HEK293T (cell line): ENCODE results near the gene CTU1.

ENCODE experiments used
- CTCF ChIA-PET: fragments of 350-600 bp; formaldehyde crosslinking; extraction: SDS; loops from one replicate; lab custom pipeline; 2021; ENCODE audit warnings: antibody characterized with exemption, inconsistent platforms; lab: Yijun Ruan, JAX
- POLR2A ChIA-PET: fragments of 350-600 bp; formaldehyde crosslinking; extraction: SDS; loops from one replicate; lab custom pipeline; 2020; ENCODE audit warnings: antibody characterized with exemption, inconsistent platforms; lab: Yijun Ruan, JAX
- DNase-seq: peaks from one replicate; pipeline ENCODE4 v3.0.0; 2012; ENCODE audit warnings: mixed read lengths; ENCODE audit errors: extremely low spot score
- ARNT ChIP-seq: fragments of 450-650 bp; IDR thresholded peaks from 2 replicates; pipeline ENCODE4 v1.6.1; 2017; ENCODE audit warnings: mild to moderate bottlenecking
- BHLHE40 ChIP-seq: fragments of 450-650 bp; IDR thresholded peaks from 2 replicates; pipeline ENCODE4 v1.6.1; 2016; ENCODE audit warnings: mild to moderate bottlenecking, moderate library complexity, borderline replicate concordance
- CTBP1 ChIP-seq: fragments of 450-650 bp; IDR thresholded peaks from 2 replicates; pipeline ENCODE4 v1.6.1; 2016; ENCODE audit warnings: borderline replicate concordance
- ELF4 ChIP-seq: fragments of 450-650 bp; IDR thresholded peaks from 2 replicates; pipeline ENCODE4 v1.6.1; 2017; ENCODE audit warnings: antibody characterized with exemption
- FOXA1 ChIP-seq: fragments of 450-650 bp; IDR thresholded peaks from 2 replicates; pipeline ENCODE4 v1.6.1; 2016; ENCODE audit warnings: mild to moderate bottlenecking
- FOXK2 ChIP-seq: fragments of 450-650 bp; IDR thresholded peaks from 2 replicates; pipeline ENCODE4 v1.6.1; 2016; ENCODE audit warnings: mild to moderate bottlenecking
- FOXM1 ChIP-seq: fragments of 450-650 bp; IDR thresholded peaks from 2 replicates; pipeline ENCODE4 v1.6.1; 2017; ENCODE audit warnings: mild to moderate bottlenecking, borderline replicate concordance
- HDGF ChIP-seq: fragments of 450-650 bp; IDR thresholded peaks from 2 replicates; pipeline ENCODE4 v1.6.1; 2017; ENCODE audit warnings: antibody characterized with exemption, borderline replicate concordance
- L3MBTL2 ChIP-seq: fragments of 450-650 bp; conservative IDR thresholded peaks from 2 replicates; pipeline ENCODE4 v1.6.1; 2016; ENCODE audit warnings: mild to moderate bottlenecking
- LEF1 ChIP-seq: fragments of 450-650 bp; IDR thresholded peaks from 2 replicates; pipeline ENCODE4 v1.6.1; 2017; ENCODE audit warnings: mild to moderate bottlenecking, borderline replicate concordance
- NFRKB ChIP-seq: fragments of 450-650 bp; IDR thresholded peaks from 2 replicates; pipeline ENCODE4 v1.6.1; 2016; ENCODE audit warnings: mild to moderate bottlenecking, moderate library complexity
- SP1 ChIP-seq: fragments of 450-650 bp; IDR thresholded peaks from 2 replicates; pipeline ENCODE4 v1.6.1; 2017
- SUZ12 ChIP-seq: fragments of 450-650 bp; IDR thresholded peaks from 2 replicates; pipeline ENCODE4 v1.6.1; 2016; ENCODE audit warnings: mild to moderate bottlenecking
- TARDBP ChIP-seq: fragments of 450-650 bp; IDR thresholded peaks from 2 replicates; pipeline ENCODE4 v1.6.1; 2016
- ZNF384 ChIP-seq: fragments of 450-650 bp; IDR thresholded peaks from 2 replicates; pipeline ENCODE4 v1.6.1; 2016
- TF ChIP-seq, protein P1 (sequence below): fragments of 450-650 bp; IDR thresholded peaks from 2 replicates; pipeline ENCODE4 v1.6.1; 2016

CTU1 gene

DNA sequence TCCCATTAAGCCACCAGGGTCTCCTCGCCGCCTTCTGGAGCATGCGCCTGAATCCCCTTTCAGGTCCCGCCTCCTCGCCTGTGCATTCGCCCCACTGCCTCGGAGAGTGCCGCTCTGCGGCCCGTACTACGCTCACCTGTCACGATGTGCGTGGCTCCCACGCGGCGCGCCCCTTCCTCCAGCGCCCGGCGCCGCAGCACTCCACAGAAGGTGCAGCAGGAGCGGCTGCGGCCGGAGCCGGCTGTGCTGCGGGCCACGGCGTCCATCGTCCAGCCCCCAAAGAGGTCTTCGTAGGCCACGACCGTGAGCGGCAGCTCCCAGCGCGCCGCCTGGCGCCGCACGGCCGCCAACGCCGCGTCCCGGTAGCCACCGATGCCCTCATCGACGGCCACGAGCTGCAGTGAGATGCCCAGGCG, 4.3 kb downstream of the CTU1 start:
- TF ChIP-seq L3MBTL2, result no peak
- TF ChIP-seq SUZ12, result no peak
- no peak for TF ChIP-seq NFRKB
- TF ChIP-seq ELF4, result no peak
- TF ChIP-seq ARNT, result no peak
- TF ChIP-seq, protein P1, sequence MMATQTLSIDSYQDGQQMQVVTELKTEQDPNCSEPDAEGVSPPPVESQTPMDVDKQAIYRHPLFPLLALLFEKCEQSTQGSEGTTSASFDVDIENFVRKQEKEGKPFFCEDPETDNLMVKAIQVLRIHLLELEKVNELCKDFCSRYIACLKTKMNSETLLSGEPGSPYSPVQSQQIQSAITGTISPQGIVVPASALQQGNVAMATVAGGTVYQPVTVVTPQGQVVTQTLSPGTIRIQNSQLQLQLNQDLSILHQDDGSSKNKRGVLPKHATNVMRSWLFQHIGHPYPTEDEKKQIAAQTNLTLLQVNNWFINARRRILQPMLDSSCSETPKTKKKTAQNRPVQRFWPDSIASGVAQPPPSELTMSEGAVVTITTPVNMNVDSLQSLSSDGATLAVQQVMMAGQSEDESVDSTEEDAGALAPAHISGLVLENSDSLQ, result no peak
- no peak for TF ChIP-seq FOXM1
- TF ChIP-seq FOXK2, result no peak
- no peak for TF ChIP-seq TARDBP
- no peak for TF ChIP-seq FOXA1
- no peak for TF ChIP-seq LEF1
- TF ChIP-seq BHLHE40, result no peak
- TF ChIP-seq SP1, result no peak
- TF ChIP-seq ZNF384, result no peak
- no peak for TF ChIP-seq HDGF
- no peak for TF ChIP-seq CTBP1
- ChIA-PET CTCF (no interaction called here), POLR2A (no interaction called here)
- DNase-seq, result no peak

DNA sequence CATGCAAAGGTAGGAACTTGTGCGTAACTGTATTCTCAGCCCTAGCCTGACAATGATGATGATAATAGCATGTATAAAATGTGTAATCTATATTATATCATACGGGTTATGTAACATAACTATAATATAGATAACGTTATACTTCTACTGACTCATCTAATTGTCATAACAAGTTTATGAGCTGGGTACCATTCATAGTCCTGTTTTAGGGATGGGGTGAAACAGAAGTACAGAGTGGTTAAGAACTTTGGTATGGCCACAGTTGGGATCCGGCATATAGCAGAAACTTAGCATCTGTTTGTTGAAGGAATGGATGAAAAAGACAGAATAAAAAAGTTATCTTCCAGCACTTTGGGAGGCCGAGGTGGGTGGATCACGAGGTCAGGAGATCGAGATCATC, 5.2 kb downstream of the CTU1 start:
- TF ChIP-seq LEF1 (no peak), FOXK2 (no peak), L3MBTL2 (no peak), ZNF384 (no peak), HDGF (no peak), TARDBP (no peak), ELF4 (no peak), FOXA1 (no peak), ARNT (no peak), FOXM1 (no peak), NFRKB (no peak)
- TF ChIP-seq, protein P1, result no peak
- POLR2A ChIA-PET, result no interaction called here
- CTCF ChIA-PET, result no interaction called here
- no peak for DNase-seq

DNA sequence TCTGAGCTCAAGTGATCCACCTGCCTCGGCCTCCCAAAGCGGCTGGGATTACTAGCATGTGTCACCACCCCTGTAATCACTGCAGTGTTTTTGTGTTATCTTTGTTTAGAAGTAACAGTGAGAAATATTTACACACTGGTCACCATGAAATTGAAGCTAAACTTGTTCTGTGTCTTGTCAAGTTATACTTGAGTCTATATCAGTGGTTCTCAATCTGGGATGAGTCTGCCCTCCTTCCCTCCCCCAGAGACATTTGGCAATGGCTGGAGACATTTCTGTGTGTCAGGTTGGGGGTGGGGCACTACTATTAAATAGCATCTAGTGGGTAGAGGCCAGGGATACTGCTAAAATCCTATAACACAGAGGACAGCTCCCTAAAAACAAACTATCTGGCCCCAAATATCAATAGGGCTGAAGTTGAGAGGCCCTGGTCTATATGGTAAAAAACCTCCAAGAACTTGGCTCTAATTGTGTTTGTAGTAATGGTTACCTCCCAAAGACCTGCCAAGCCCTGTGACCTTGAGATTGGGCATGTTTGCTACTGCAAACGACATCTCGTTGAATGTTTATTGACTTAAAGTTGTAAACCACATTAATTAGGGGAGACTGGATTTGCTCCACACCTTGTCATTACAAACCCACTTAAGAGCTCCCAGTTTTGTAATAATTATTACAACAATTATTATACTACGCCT, 6.9 kb downstream of the CTU1 start:
- CTCF ChIA-PET, result no interaction called here
- DNase-seq, result no peak
- POLR2A ChIA-PET, result no interaction called here
- no peak for TF ChIP-seq SUZ12
- TF ChIP-seq, protein P1, result no peak
- no peak for TF ChIP-seq NFRKB
- no peak for TF ChIP-seq FOXK2
- TF ChIP-seq ELF4, result no peak
- no peak for TF ChIP-seq ZNF384

DNA sequence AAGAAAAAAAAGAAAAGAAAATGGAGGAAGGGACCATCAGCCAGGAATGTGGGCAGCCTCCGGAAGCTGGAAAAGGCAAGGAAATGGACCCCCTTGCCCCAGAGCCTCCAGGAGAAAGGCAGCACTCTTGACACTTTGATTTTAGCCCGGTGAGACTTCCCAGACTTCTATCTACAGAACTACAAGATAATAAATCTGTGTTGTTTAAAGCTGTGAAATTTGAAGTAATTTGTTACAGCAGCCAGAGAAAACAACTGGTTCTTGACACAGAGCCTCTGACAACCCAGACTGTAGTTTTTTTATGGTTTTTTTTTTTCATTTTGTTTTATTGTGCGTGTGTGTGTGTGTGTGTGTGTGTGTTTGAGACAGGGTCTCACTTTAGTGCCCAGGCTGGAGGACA, 7.6 kb downstream of the CTU1 start:
- no peak for TF ChIP-seq FOXK2
- no peak for TF ChIP-seq TARDBP
- no peak for TF ChIP-seq NFRKB
- DNase-seq, result no peak
- ChIA-PET POLR2A (no interaction called here), CTCF (no interaction called here)

DNA sequence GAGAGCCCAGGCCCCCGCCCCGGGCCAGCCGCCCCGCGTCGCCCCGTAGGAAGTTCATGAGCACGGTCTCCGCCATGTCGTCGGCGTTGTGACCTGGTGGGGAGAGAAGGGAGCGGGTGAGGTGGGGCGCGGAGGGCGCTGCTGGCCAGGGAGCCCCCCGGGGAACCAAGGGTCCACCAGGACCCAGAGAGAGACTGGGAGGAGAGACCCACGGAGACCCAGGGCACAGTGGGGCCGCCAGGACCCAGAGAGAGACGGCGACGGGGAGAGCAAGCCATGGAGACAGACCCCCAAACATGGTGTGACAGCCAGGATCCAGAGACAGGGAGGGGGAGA, 9.2 kb downstream of the CTU1 start:
- DNase-seq, result no peak
- TF ChIP-seq SP1 (no peak), TARDBP (no peak), CTBP1 (no peak), ARNT (no peak), FOXK2 (no peak), FOXM1 (no peak)
- TF ChIP-seq, protein P1, result no peak
- ChIA-PET POLR2A (no interaction called here), CTCF (no interaction called here)

DNA sequence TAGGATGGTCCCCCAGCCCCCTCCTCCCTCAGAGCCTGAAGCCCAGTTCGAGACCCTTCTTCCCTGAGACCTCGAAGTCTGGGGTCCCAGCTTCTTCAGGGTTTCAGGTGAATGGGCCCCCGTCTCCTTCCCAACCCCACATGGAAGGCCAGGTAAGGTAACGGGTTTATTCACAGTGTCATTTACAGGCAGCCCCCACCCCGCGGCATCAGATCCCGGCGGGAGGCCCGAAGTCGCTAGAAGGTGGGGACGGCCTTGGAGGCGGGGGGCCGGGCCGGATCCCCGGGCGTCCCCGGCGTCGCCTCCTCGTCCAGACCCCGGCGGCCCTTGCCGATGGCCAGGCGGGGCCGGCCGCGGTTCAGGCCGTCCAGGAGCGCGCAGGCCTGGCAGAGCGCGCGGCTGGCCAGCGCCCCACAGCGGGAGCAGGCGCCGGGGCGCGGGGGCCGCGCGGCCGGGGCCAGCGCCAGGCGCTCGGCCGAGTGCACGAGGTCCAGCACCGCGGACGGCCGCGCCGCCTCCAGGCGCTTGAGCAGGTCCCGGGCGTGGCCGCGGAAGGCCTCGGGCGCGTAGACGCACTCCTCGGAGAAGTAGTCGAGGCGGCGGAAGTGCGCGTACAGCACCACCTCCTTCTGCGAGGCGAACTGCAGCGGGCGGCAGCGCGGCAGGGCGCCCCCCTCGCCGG, 9.7 kb downstream of the CTU1 start:
- ChIA-PET CTCF (no interaction called here), POLR2A (no interaction called here)
- TF ChIP-seq ARNT (no peak), ZNF384 (no peak), LEF1 (no peak), BHLHE40 (no peak), FOXM1 (no peak), FOXA1 (no peak), HDGF (no peak), CTBP1 (no peak), ELF4 (no peak), FOXK2 (no peak), NFRKB (no peak)
- TF ChIP-seq, protein P1, result no peak
- DNase-seq, result no peak
